Hippocampal formation (tissue), 2 donors: Measurements from ENCODE around the gene C17orf107.
"Not testable (repeated sequence)": the region's sequence is repeated elsewhere in the genome, so short reads cannot be mapped to it uniquely, and the experiment has no call there.

Source experiments
- DNase-seq, 2 donors: peaks; one replicate each; lab custom pipeline; 2025; lab: John Stamatoyannopoulos, UW

Gene C17orf107

GRCh38 chr17:4899341-4900230 lies at the start of gene C17orf107:
Gene C17orf107 (plus strand): TSS chr17:4899536. CDS start chr17:4899763, 227 bp downstream.
- DNase-seq, result no peak

GRCh38 chr17:4850246-4850645 lies 49.1 kb upstream of the C17orf107 start:
- no peak for DNase-seq

GRCh38 chr17:4851084-4851483 lies 48.3 kb upstream of the C17orf107 start:
- DNase-seq, result no peak

GRCh38 chr17:4852567-4853207 lies 46.6 kb upstream of the C17orf107 start:
- no peak for DNase-seq

GRCh38 chr17:4853208-4853671 lies 46.1 kb upstream of the C17orf107 start:
- no peak for DNase-seq

GRCh38 chr17:4854111-4854681 lies 45.1 kb upstream of the C17orf107 start:
- DNase-seq, result no peak

- DNase-seq, result no peak
Observed at GRCh38 chr17:4856271-4856936, 42.9 kb upstream of the C17orf107 start.

- peak; percentile 63 to 71 for DNase-seq
Observed at GRCh38 chr17:4856937-4857314, 42.4 kb upstream of the C17orf107 start.

- DNase-seq, result not testable (repeated sequence)
Observed at GRCh38 chr17:4857347-4857746, 42.0 kb upstream of the C17orf107 start.

GRCh38 chr17:4858068-4858881 lies 41.1 kb upstream of the C17orf107 start:
- DNase-seq, result peak; percentile 76 to 93

- no peak for DNase-seq
Observed at GRCh38 chr17:4858882-4859260, 40.5 kb upstream of the C17orf107 start.

GRCh38 chr17:4859816-4860625 lies 39.3 kb upstream of the C17orf107 start:
- peak in 1 of 2 donors; percentile 72 for DNase-seq

- DNase-seq, result no peak
Observed at GRCh38 chr17:4860651-4861050, 38.7 kb upstream of the C17orf107 start.

GRCh38 chr17:4861052-4861451 lies 38.3 kb upstream of the C17orf107 start:
- DNase-seq, result no peak

- no peak for DNase-seq
Observed at GRCh38 chr17:4862720-4863119, 36.6 kb upstream of the C17orf107 start.

GRCh38 chr17:4863321-4863720 lies 36.0 kb upstream of the C17orf107 start:
- DNase-seq, result no peak

GRCh38 chr17:4867535-4867934 lies 31.8 kb upstream of the C17orf107 start:
- not testable (repeated sequence) for DNase-seq

GRCh38 chr17:4869058-4869998 lies 30.0 kb upstream of the C17orf107 start:
- DNase-seq, result not testable (repeated sequence)

GRCh38 chr17:4870855-4871254 lies 28.5 kb upstream of the C17orf107 start:
- no peak for DNase-seq
